Left forelimb (tissue), 1 donor: Measurements from ENCODE around the gene DMD.

Source experiments
- DNase-seq: peaks from one replicate; pipeline ENCODE4 v3.0.0-alpha.2; 2018; ENCODE audit warnings: low spot score

DMD gene

GRCh38 chrX:32483534-32484136 is 727.7 kb downstream of the DMD start:
- no peak for DNase-seq

GRCh38 chrX:32480019-32480418 is 731.3 kb downstream of the DMD start:
- DNase-seq: no peak

GRCh38 chrX:32472364-32472763 is 739.0 kb downstream of the DMD start:
- no peak for DNase-seq

- DNase-seq: no peak
Observed at GRCh38 chrX:32455704-32456103, 755.6 kb downstream of the DMD start.

DNA sequence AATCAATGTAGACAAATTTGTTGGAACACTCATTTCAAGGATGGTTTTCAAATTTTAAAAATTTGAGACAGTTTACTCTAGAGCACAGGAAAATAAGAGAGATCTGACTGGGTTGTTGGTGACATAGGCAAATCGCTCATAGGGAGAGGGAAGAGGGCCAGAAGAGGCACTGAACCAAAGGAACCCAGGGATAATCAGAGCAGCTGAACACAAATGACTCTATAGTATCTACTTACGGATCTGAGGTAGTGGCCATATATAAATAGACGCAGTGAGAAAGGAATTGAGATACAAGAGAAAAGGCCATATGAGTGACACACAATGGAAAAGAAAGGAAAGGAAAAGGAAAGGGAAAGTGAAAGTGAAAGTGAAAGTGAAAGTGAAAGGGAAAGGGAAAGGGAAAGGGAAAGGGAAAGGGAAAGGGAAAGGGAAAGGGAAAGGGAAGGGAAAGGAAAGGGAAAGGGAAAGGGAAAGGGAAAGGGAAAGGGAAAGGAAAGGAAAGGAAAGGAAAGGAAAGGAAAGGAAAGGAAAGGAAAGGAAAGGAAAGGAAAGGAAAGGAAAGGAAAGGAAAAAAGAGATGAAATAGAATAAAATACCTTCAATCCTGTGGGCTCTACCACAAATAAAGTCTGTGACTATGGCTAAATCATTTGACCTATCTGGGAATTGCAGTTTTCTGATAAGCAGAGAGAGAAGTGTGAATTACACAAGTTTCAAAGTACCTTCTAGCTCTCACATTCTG is 759.2 kb downstream of the DMD start:
- DNase-seq: no peak

DNA sequence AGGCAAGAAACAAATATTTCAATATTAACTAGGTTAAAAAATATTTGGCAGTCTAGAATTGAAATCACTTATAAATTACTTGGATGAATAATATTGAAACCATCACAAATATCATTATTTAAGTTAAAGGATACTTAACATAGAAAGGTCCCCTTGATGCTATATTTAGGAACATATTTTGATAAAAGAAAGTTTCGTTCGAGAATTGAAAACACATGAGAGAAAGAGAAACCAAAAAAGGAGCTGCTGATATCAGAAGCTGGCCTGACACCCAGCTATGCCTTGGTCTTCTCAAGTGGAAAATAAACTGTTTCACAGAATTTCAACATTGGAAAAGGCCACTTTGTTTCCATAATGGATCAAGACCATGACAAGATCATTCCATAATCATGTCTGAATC is 762.4 kb downstream of the DMD start:
- DNase-seq: no peak

- no peak for DNase-seq
Observed at GRCh38 chrX:32448320-32448719, 763.0 kb downstream of the DMD start.

- no peak for DNase-seq
Observed at GRCh38 chrX:32447640-32448039, 763.7 kb downstream of the DMD start.

GRCh38 chrX:32443841-32444240 is 767.5 kb downstream of the DMD start:
- no peak for DNase-seq

GRCh38 chrX:32421266-32421665 is 790.1 kb downstream of the DMD start:
- no peak for DNase-seq

- DNase-seq: no peak
Observed at GRCh38 chrX:32408389-32408788, 803.0 kb downstream of the DMD start.

DNA sequence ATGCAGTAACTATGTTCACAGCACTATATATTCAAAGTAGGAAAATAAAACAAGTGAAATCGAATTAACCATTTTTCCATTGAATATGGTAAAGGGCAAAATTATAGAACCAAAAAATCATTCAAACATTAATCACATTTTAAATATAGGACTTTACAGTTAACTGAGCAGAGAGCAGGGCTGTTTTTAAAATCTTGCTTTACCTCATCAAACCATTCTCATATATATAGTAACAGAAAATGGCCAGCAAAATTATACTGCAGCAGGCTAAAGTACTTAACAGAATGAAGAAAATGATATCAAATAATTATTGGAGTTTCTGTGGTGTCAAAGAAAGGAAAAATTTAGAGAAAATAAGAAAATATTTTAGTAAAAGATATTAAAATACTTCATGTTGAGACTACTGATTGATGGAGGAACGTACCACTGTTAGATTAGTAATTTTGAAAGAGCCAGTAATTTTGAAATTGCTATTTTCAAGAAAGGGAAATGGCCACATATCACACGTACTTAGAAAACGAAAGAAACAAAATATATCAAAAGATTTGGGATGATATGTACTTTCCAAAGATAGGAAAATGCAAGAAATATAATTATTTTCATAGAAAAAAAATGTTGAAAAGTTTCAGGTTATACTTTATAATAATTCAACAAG is 813.7 kb downstream of the DMD start:
- no peak for DNase-seq

DNA sequence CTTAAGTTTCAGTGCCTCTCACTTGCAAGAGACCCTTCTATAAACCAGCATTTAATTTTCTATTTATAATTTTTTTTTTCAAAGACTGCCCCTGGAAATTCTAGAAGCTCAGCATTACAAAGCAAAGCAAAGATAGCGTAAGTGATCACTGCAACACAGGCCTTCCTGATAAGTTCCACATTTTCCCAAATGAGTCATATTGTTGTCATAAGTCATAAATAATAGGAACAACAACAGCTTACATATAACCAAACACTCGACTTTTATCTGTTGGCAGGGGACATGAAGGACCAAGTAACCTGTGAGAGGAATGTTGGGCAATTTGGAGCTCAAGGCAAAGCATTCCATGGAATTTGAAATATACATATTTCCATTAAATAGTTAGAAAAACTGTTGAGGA is 815.5 kb downstream of the DMD start:
- no peak for DNase-seq

GRCh38 chrX:32392655-32393054 is 818.7 kb downstream of the DMD start:
- DNase-seq: no peak

GRCh38 chrX:32370456-32371205 is 840.7 kb downstream of the DMD start:
- DNase-seq: no peak

- no peak for DNase-seq
Observed at GRCh38 chrX:32293962-32294700, 917.2 kb downstream of the DMD start.

- no peak for DNase-seq
Observed at GRCh38 chrX:32289356-32289755, 922.0 kb downstream of the DMD start.

DNA sequence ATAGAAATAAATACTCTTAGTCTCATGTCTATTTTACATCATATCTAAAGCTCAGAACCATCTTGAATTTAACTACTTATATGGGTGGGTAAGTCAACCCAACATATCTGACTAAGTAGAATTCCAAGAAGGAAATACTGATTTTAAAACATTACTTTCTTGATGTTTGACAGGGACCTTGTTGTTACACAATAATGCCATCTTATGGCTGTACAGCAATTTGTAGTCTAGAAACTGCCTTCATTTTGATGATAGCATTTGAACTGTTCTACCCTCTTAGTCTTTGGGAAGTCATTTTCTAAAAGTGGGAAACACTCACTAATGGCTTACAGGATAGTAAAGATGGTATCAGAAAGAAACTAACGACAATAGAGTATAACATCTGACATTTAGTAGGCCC is 929.5 kb downstream of the DMD start:
- DNase-seq: no peak

DNA sequence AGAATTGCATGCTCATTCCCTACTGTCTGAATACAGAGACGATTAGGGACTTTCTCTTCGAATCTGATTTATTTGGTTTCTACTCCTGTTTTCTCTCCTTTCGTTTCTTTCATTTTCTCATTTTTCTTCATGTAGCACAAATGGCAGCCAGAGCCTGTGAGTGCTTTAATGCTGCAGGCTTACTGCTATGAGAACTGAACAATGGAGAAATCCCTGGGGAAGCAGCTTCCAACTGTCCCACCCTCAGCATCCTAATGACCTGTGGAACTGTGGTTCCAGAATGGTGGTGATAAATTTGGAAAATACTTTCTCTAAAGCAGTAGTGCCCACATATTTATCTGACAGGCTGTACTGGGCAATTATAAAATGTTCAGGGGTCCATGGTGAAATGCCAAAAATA is 930.4 kb downstream of the DMD start:
- no peak for DNase-seq

DNA sequence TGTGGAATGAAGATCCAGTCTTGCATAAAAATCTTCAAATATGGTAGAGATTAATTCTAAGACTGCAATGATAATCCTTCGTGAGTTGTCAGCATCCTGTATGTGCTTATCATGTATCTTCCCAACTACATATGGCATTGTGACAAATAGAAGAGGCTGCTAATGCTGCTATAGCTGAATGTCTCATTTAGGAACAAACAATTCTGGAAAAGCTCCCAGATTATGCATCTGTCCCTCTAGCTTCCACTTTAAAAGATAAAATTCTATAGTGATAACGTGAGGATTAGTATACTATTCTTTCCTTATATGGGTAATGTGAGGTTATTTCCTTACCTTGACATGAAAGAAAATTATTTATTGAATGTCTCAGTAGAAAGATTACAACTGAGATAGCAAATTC is 930.9 kb downstream of the DMD start:
- DNase-seq: no peak

- DNase-seq: no peak
Observed at GRCh38 chrX:32276153-32276552, 935.2 kb downstream of the DMD start.

DNA sequence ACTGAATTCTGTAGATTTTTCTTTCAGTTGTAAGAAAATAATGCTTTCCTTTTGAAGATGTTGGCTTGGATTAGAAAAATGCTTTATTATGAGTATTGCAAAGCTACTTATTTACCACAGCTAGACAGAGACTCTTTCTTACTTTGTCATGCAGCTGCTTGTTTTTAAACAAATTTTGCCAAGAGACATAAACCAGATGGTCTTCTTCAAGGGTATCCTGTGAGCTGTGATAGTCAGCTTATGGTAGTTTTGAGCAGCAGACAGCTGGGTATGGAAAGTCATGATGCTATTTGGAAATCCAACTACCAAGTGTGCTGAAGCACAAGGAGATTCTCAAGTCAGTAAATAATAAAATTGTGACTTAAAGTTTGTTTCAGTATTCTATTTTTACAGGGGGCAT is 941.5 kb downstream of the DMD start:
- DNase-seq: no peak
